ENCODE measurements around the gene SLK.

Gene SLK

GRCh38 chr10:103968441-103969391 lies 1.8 kb downstream of the SLK start:
- DNase-seq (ENCODE audit: low spot score) = no peak
- in situ Hi-C loops (cut with MboI; ENCODE audit: low pct_unique_long_range_greater_than_20kb, low sequenced_read_pairs, unreplicated experiment) = no loop called here
- TF ChIP-seq CTCF (IDR thresholded peaks at IDR 0.05; ENCODE audit: extremely low read depth, insufficient read depth, missing control alignments) = no peak

GRCh38 chr10:103969436-103969835 lies 2.5 kb downstream of the SLK start:
- TF ChIP-seq CTCF (IDR thresholded peaks at IDR 0.05; ENCODE audit: extremely low read depth, insufficient read depth, missing control alignments) = no peak
- in situ Hi-C loops (cut with MboI; ENCODE audit: low pct_unique_long_range_greater_than_20kb, low sequenced_read_pairs, unreplicated experiment) = no loop called here
- no peak for DNase-seq (ENCODE audit: low spot score)

- no peak for TF ChIP-seq CTCF (IDR thresholded peaks at IDR 0.05; ENCODE audit: extremely low read depth, insufficient read depth, missing control alignments)
- DNase-seq (ENCODE audit: low spot score) = no peak
- in situ Hi-C loops (cut with MboI; ENCODE audit: low pct_unique_long_range_greater_than_20kb, low sequenced_read_pairs, unreplicated experiment) = no loop called here
These were observed 3.1 kb downstream of the SLK start for GRCh38 chr10:103969857-103970627.

GRCh38 chr10:103975169-103975568 lies 8.2 kb downstream of the SLK start:
- DNase-seq (ENCODE audit: low spot score) = no peak
- no peak for TF ChIP-seq CTCF (IDR thresholded peaks at IDR 0.05; ENCODE audit: extremely low read depth, insufficient read depth, missing control alignments)
- in situ Hi-C loops (cut with MboI; ENCODE audit: low pct_unique_long_range_greater_than_20kb, low sequenced_read_pairs, unreplicated experiment) = no loop called here

- DNase-seq (ENCODE audit: low spot score) = no peak
- in situ Hi-C loops (cut with MboI; ENCODE audit: low pct_unique_long_range_greater_than_20kb, low sequenced_read_pairs, unreplicated experiment) = no loop called here
- no peak for TF ChIP-seq CTCF (IDR thresholded peaks at IDR 0.05; ENCODE audit: extremely low read depth, insufficient read depth, missing control alignments)
These were observed 10.3 kb downstream of the SLK start for GRCh38 chr10:103977204-103977603.

- in situ Hi-C loops (cut with MboI; ENCODE audit: low pct_unique_long_range_greater_than_20kb, low sequenced_read_pairs, unreplicated experiment) = no loop called here
- no peak for TF ChIP-seq CTCF (IDR thresholded peaks at IDR 0.05; ENCODE audit: extremely low read depth, insufficient read depth, missing control alignments)
These were observed 12.6 kb downstream of the SLK start for GRCh38 chr10:103979530-103979929.

More at GRCh38 chr10:103979530-103979929, 12.6 kb downstream of the SLK start:
- no peak for DNase-seq (ENCODE audit: low spot score)
